Stimulated activated CD8-positive, alpha-beta memory T cell treated with anti-CD3 and anti-CD28 coated beads, Interleukin-4, amount 100 ng/mL, for 24 hours (primary cell): ENCODE data around the gene PHC2.

Experiments
- DNase-seq: peaks from one replicate; pipeline ENCODE4 v3.0.0-alpha.2; 2020; ENCODE audit warnings: low read depth

Gene PHC2

GRCh38 chr1:33420870-33421775 is 9.8 kb downstream of the PHC2 start:
- no peak for DNase-seq

GRCh38 chr1:33418811-33419210 is 12.1 kb downstream of the PHC2 start:
- no peak for DNase-seq

- DNase-seq: no peak
Measured at GRCh38 chr1:33414879-33415278, 16.0 kb downstream of the PHC2 start.

GRCh38 chr1:33410091-33410701 is 20.7 kb downstream of the PHC2 start:
- no peak for DNase-seq

- DNase-seq: no peak
Measured at GRCh38 chr1:33408093-33408436, 22.8 kb downstream of the PHC2 start.

GRCh38 chr1:33407352-33408092 is 23.4 kb downstream of the PHC2 start:
- no peak for DNase-seq

GRCh38 chr1:33402206-33402605 is 28.7 kb downstream of the PHC2 start:
- DNase-seq: no peak

GRCh38 chr1:33401471-33401870 is 29.4 kb downstream of the PHC2 start:
- no peak for DNase-seq

GRCh38 chr1:33400153-33400911 is 30.6 kb downstream of the PHC2 start:
- DNase-seq: no peak

- DNase-seq: no peak
Measured at GRCh38 chr1:33399375-33399774, 31.5 kb downstream of the PHC2 start.

GRCh38 chr1:33397994-33398393 is 32.9 kb downstream of the PHC2 start:
- no peak for DNase-seq

- DNase-seq: no peak
Measured at GRCh38 chr1:33397125-33397506, 33.8 kb downstream of the PHC2 start.

GRCh38 chr1:33396188-33397124 is 34.4 kb downstream of the PHC2 start:
- DNase-seq: no peak

- no peak for DNase-seq
Measured at GRCh38 chr1:33394770-33395169, 36.1 kb downstream of the PHC2 start.

GRCh38 chr1:33393991-33394390 is 36.9 kb downstream of the PHC2 start:
- DNase-seq: no peak

GRCh38 chr1:33393524-33393923 is 37.4 kb downstream of the PHC2 start:
- no peak for DNase-seq

- no peak for DNase-seq
Measured at GRCh38 chr1:33392639-33393038, 38.3 kb downstream of the PHC2 start.

GRCh38 chr1:33392206-33392605 is 38.7 kb downstream of the PHC2 start:
- no peak for DNase-seq

- DNase-seq: no peak
Measured at GRCh38 chr1:33391343-33392078, 39.4 kb downstream of the PHC2 start.

- no peak for DNase-seq
Measured at GRCh38 chr1:33390542-33390941, 40.4 kb downstream of the PHC2 start.
